IMR-90 (cell line): ENCODE results near the gene PTPRQ. TPM values are rescaled to one million over a fixed set of nuclear protein-coding genes. Genes with fewer than 3 reads are reported as not detected.

Experiments used
- ATAC-seq: fragments of 200-7000 bp; cut with Tn5 transposase; 2 replicates; pipeline ENCODE4 v1.9.1; 2020; ENCODE audit warnings: low read depth, mild to moderate bottlenecking, moderate library complexity
- BruUV-seq: library from RNA; stranded (reverse); fragments of 400-500 nt; replicated peaks from 2 replicates; lab custom pipeline; 2021; lab: Mats Ljungman, UMichigan
- CTCF ChIA-PET: fragments of 300-600 bp; formaldehyde crosslinking; extraction: SDS; loops from one replicate; lab custom pipeline; 2021; ENCODE audit warnings: antibody characterized with exemption; lab: Yijun Ruan, JAX
- POLR2A ChIA-PET: fragments of 300-600 bp; sonication (Branson Sonifier 250); formaldehyde crosslinking; loops from one replicate; lab custom pipeline; 2022; ENCODE audit warnings: antibody characterized with exemption; ENCODE audit not compliant: unreplicated experiment; lab: Charles Lee
- DNase-seq: peaks from one replicate; pipeline ENCODE4 v3.0.0; 2013
- H2AFZ ChIP-seq: replicated peaks from 2 replicates; pipeline ENCODE3; 2013; ENCODE audit warnings: low read length, mild to moderate bottlenecking; ENCODE audit not compliant: poor library complexity
- H2AK5ac ChIP-seq: 2 replicates; pipeline ENCODE4 v1.6.1; 2013; ENCODE audit warnings: low read depth, low read length, inconsistent platforms
- H2AK9ac ChIP-seq: replicated peaks from 2 replicates; pipeline ENCODE3; 2013; ENCODE audit warnings: mild to moderate bottlenecking, low read depth, low read length, moderate library complexity; ENCODE audit not compliant: poor library complexity
- H2BK120ac ChIP-seq: 2 replicates; pipeline ENCODE4 v1.6.1; 2013; ENCODE audit warnings: low read depth, low read length, inconsistent platforms
- H2BK15ac ChIP-seq: 3 replicates; pipeline ENCODE4 v1.6.1; 2013; ENCODE audit warnings: low read depth, low read length, inconsistent platforms
- H2BK20ac ChIP-seq: 2 replicates; pipeline ENCODE4 v1.6.1; 2013; ENCODE audit warnings: low read depth, mild to moderate bottlenecking, inconsistent platforms, low read length, moderate library complexity
- H2BK5ac ChIP-seq: 2 replicates; pipeline ENCODE4 v1.6.1; 2013; ENCODE audit warnings: mild to moderate bottlenecking, low read depth, low read length, inconsistent platforms; ENCODE audit not compliant: poor library complexity, severe bottlenecking
- H3K14ac ChIP-seq: replicated peaks from 2 replicates; pipeline ENCODE4 v1.6.1; 2013; ENCODE audit warnings: low read depth, low read length, inconsistent platforms
- H3K18ac ChIP-seq: 2 replicates; pipeline ENCODE4 v1.6.1; 2013; ENCODE audit warnings: low read depth, low read length, control low read depth
- H3K23ac ChIP-seq: 2 replicates; pipeline ENCODE4 v1.6.1; 2013; ENCODE audit warnings: low read depth, low read length, inconsistent platforms
- H3K27ac ChIP-seq: 2 replicates; pipeline ENCODE4 v1.5.1; 2013; ENCODE audit warnings: mild to moderate bottlenecking, control low read depth, low read length; ENCODE audit not compliant: insufficient read depth
- H3K27me3 ChIP-seq: 2 replicates; pipeline ENCODE4 v1.6.1; 2013; ENCODE audit warnings: low read length; ENCODE audit not compliant: control insufficient read depth, insufficient read depth
- H3K36me3 ChIP-seq: 2 replicates; pipeline ENCODE4 v1.6.1; 2013; ENCODE audit warnings: low read length, mixed read lengths; ENCODE audit not compliant: control insufficient read depth, insufficient read depth
- H3K4ac ChIP-seq: 2 replicates; pipeline ENCODE4 v1.6.1; 2013; ENCODE audit warnings: low read depth, low read length, inconsistent platforms
- H3K4me1 ChIP-seq: 2 replicates; pipeline ENCODE4 v1.6.1; 2013; ENCODE audit warnings: low read length, mixed read lengths; ENCODE audit not compliant: control insufficient read depth, insufficient read depth
- H3K4me2 ChIP-seq: 2 replicates; pipeline ENCODE4 v1.6.1; 2013; ENCODE audit warnings: low read depth, mild to moderate bottlenecking, control low read depth, low read length, moderate library complexity
- H3K4me3 ChIP-seq: 2 replicates; pipeline ENCODE4 v1.5.1; 2013; ENCODE audit warnings: low read depth, mild to moderate bottlenecking, control low read depth, low read length, moderate library complexity; ENCODE audit not compliant: insufficient read depth
- H3K56ac ChIP-seq: 2 replicates; pipeline ENCODE4 v1.6.1; 2013; ENCODE audit warnings: low read length, inconsistent platforms; ENCODE audit not compliant: insufficient read depth; ENCODE audit errors: extremely low read depth
- H3K79me1 ChIP-seq, 2 experiments: 2 replicates each; pipeline ENCODE4 v1.6.1; 2013; ENCODE audit warnings: low read length in 2 of 2, inconsistent platforms in 1 of 2, low read depth in 1 of 2
- H3K9ac ChIP-seq: 2 replicates; pipeline ENCODE4 v1.6.1; 2013; ENCODE audit warnings: low read depth, low read length, control low read depth
- H3K9me1 ChIP-seq: 2 replicates; pipeline ENCODE4 v1.6.1; 2013; ENCODE audit warnings: low read length, inconsistent platforms; ENCODE audit not compliant: insufficient read depth
- H3K9me3 ChIP-seq: 2 replicates; pipeline ENCODE4 v1.6.1; 2013; ENCODE audit warnings: low read length; ENCODE audit not compliant: control insufficient read depth, insufficient read depth
- H4K20me1 ChIP-seq: 2 replicates; pipeline ENCODE4 v1.6.1; 2013; ENCODE audit warnings: low read length, inconsistent platforms; ENCODE audit not compliant: insufficient read depth
- H4K5ac ChIP-seq: 2 replicates; pipeline ENCODE4 v1.6.1; 2013; ENCODE audit warnings: mild to moderate bottlenecking, low read depth, low read length, control low read depth
- H4K8ac ChIP-seq, 2 experiments: 2 replicates each; pipeline ENCODE4 v1.6.1; 2013; ENCODE audit warnings: low read depth in 2 of 2, low read length in 2 of 2, control low read depth in 1 of 2, inconsistent platforms in 1 of 2
- H4K91ac ChIP-seq: 2 replicates; pipeline ENCODE4 v1.6.1; 2013; ENCODE audit warnings: low read depth, low read length, inconsistent platforms; ENCODE audit not compliant: insufficient read depth
- BHLHE40 ChIP-seq: fragments of 150-350 bp; IDR thresholded peaks from 2 replicates; pipeline ENCODE4 v1.6.1; 2016; ENCODE audit warnings: mild to moderate bottlenecking, low read depth, low read length
- CEBPB ChIP-seq: IDR thresholded peaks from 2 replicates; pipeline ENCODE4 v1.6.1; 2012; ENCODE audit warnings: low read depth, low read length, improper control_type of control experiment
- CHD1 ChIP-seq: IDR thresholded peaks from 2 replicates; pipeline ENCODE4 v1.6.1; 2012; ENCODE audit warnings: low read depth, low read length, improper control_type of control experiment
- CTCF ChIP-seq: conservative IDR thresholded peaks from 2 replicates; pipeline ENCODE4 v1.5.1; 2012; ENCODE audit warnings: mild to moderate bottlenecking, low read depth, low read length, improper control_type of control experiment
- ELK1 ChIP-seq: fragments of 150-350 bp; IDR thresholded peaks from 2 replicates; pipeline ENCODE4 v1.6.1; 2016; ENCODE audit warnings: low read depth, mild to moderate bottlenecking, low read length, moderate library complexity, borderline replicate concordance
- FOS ChIP-seq: fragments of 150-350 bp; IDR thresholded peaks from 2 replicates; pipeline ENCODE4 v1.6.1; 2016; ENCODE audit warnings: low read depth, low read length
- MAFK ChIP-seq: IDR thresholded peaks from 2 replicates; pipeline ENCODE4 v1.6.1; 2012; ENCODE audit warnings: low read depth, low read length, improper control_type of control experiment
- MAZ ChIP-seq: IDR thresholded peaks from 2 replicates; pipeline ENCODE4 v1.6.1; 2012; ENCODE audit warnings: low read depth, mild to moderate bottlenecking, low read length, improper control_type of control experiment, moderate library complexity, borderline replicate concordance
- MXI1 ChIP-seq: IDR thresholded peaks from 2 replicates; pipeline ENCODE4 v1.6.1; 2012; ENCODE audit warnings: low read depth, mild to moderate bottlenecking, low read length, moderate library complexity, borderline replicate concordance
- NFE2L2 ChIP-seq: fragments of 150-350 bp; IDR thresholded peaks from 2 replicates; pipeline ENCODE4 v1.6.1; 2016; ENCODE audit warnings: low read depth, mild to moderate bottlenecking, low read length
- POLR2A ChIP-seq: IDR thresholded peaks from 2 replicates; pipeline ENCODE4 v1.6.1; 2012; ENCODE audit warnings: mild to moderate bottlenecking, low read depth, low read length
- RAD21 ChIP-seq: IDR thresholded peaks from 2 replicates; pipeline ENCODE4 v1.6.1; 2012; ENCODE audit warnings: low read length, improper control_type of control experiment
- RCOR1 ChIP-seq: IDR thresholded peaks from 2 replicates; pipeline ENCODE4 v1.6.1; 2012; ENCODE audit warnings: mild to moderate bottlenecking, low read length, improper control_type of control experiment; ENCODE audit not compliant: insufficient replicate concordance
- RFX5 ChIP-seq: IDR thresholded peaks from 2 replicates; pipeline ENCODE4 v1.8.0; 2012; ENCODE audit warnings: low read depth, mild to moderate bottlenecking, low read length, moderate library complexity
- SMC3 ChIP-seq: fragments of 150-350 bp; IDR thresholded peaks from 2 replicates; pipeline ENCODE4 v1.6.1; 2016; ENCODE audit warnings: low read depth, mild to moderate bottlenecking, antibody characterized with exemption, low read length, moderate library complexity
- USF2 ChIP-seq: fragments of 150-350 bp; IDR thresholded peaks from 2 replicates; pipeline ENCODE4 v1.6.1; 2017; ENCODE audit warnings: mild to moderate bottlenecking, antibody characterized with exemption, low read length, low read depth
- WGBS, 2 experiments: methylation state at CpG; one replicate each; pipeline versions ENCODE4 v1.1.5 to v1.1.7; 2013; ENCODE audit warnings: missing lambda C conversion rate in 2 of 2; ENCODE audit not compliant: insufficient read length in 1 of 2; ENCODE audit errors: extremely low coverage in 2 of 2; 5-methylcytosine and 5-hydroxymethylcytosine counted together
- dilution Hi-C: fragments of 300-500 bp; cut with HindIII; formaldehyde crosslinking; loops from one replicate; pipeline ENCODE4 v1.14.3; 2018; ENCODE audit warnings: low sequenced_read_pairs; ENCODE audit not compliant: unreplicated experiment
- in situ Hi-C: fragments of 300-500 bp; cut with MboI; formaldehyde crosslinking; loops from 3 replicates; pipeline ENCODE4 v1.14.3; 2019; ENCODE audit warnings: low sequenced_read_pairs, inconsistent platforms, mixed read lengths
- intact Hi-C: fragments of 100-400 bp; cut with micrococcal nuclease; formaldehyde crosslinking; loops from 2 replicates; pipeline ENCODE4 v1.10.0; 2022
- polyA plus RNA-seq, 3 experiments: library from polyadenylated mRNA; depleted of rRNA; stranded (reverse); fragments of >200 nt; gene quantifications; 2 replicates each; pipeline ENCODE4 v1.2.3, GENCODE V29; 2012; ENCODE audit warnings: low replicate concordance in 1 of 3
- total RNA-seq: library from RNA; depleted of rRNA; stranded (reverse); fragments of >200 nt; gene quantifications from 2 replicates; pipeline ENCODE4 v1.2.3, GENCODE V29; 2012

PTPRQ gene
- total and polyA plus RNA-seq, 2 of the 4 experiments (the other 2 are of a cell fraction): 0.96 to 1.4 TPM

- Histone ChIP-seq H4K20me1 (no peaks in the 10 kb centered on the region), H2BK20ac (0 out of 2 replicates have a peak overlapping the region, but pooled peaks have one; percentile 11), H3K14ac (no peak overlapping the region), H3K79me1 (no peaks in the 10 kb centered on the region), H2BK5ac (peak overlapping the region; percentile 92), H3K4me1 (no peaks in the 10 kb centered on the region; the same call in 1 of the 2 replicates), H3K4me3 (no peak overlapping the region), H3K9ac (peak overlapping the region; percentile 26; the same call in 1 of the 2 replicates), H3K9me1 (no peaks in the 10 kb centered on the region), H2BK15ac (no peak overlapping the region; the same call in 2 of the 3 replicates), H3K18ac (0 out of 2 replicates have a peak overlapping the region, but pooled peaks have one; percentile 50), H3K56ac (no peak overlapping the region), H3K36me3 (no peaks in the 10 kb centered on the region), H3K23ac (no peak overlapping the region), H4K91ac (no peak overlapping the region), H2BK120ac (0 out of 2 replicates have a peak overlapping the region, but pooled peaks have one; percentile 0), H4K8ac (peak overlapping the region in 1 of 2 experiments; percentile 35; a peak in 2 of 4 replicates), H2AFZ (no peak overlapping the region), H2AK9ac (no peak overlapping the region), H4K5ac (peak overlapping the region; percentile 44; the same call in 1 of the 2 replicates), H3K4ac (no peak overlapping the region), H3K27ac (peak overlapping the region; percentile 70; the same call in 1 of the 2 replicates), H3K27me3 (no peaks in the 10 kb centered on the region), H3K9me3 (no peaks in the 10 kb centered on the region), H2AK5ac (no peak overlapping the region), H3K4me2 (no peak overlapping the region)
- no TSS peak for BruUV-seq
- ChIA-PET POLR2A (no interaction called here), CTCF (interaction anchor here (0.6 kb wide), 1 partner anchor 424 kb away, joined by 3 read pairs; no protein-coding TSS in a partner anchor)
- no CpG with 5 or more reads among the region's 2 CpGs for WGBS, 2 experiments
- intact Hi-C loops: no loop called here
- in situ Hi-C loops: no loop called here
- dilution Hi-C loops: no loop called here
- TF ChIP-seq POLR2A (no peak), RCOR1 (no peak), RAD21 (no peak), CEBPB (no peak), BHLHE40 (no peak), FOS (no peak), ELK1 (no peak), RFX5 (no peak), SMC3 (no peak), CTCF (no peak), CHD1 (no peak), MXI1 (no peak), MAFK (no peak), NFE2L2 (no peak), USF2 (no peak), MAZ (no peak)
- DNase-seq (peak; percentile 84), ATAC-seq (peak; percentile 82)
These were observed 121.2 kb downstream of the PTPRQ start for GRCh38 chr12:80565271-80565670.
